GM12878 (cell line): ENCODE data around the gene CRYL1. TPM values are rescaled to one million over a fixed set of nuclear protein-coding genes. Genes with fewer than 3 reads are reported as not detected.

Experiments used
- ATAC-seq: fragments of 200-7000 bp; cut with Tn5 transposase; 3 replicates; pipeline ENCODE4 v1.9.1; 2020; ENCODE audit warnings: mild to moderate bottlenecking, moderate library complexity
- BruUV-seq: library from RNA; stranded (reverse); fragments of 400-500 nt; replicated peaks from 2 replicates; lab custom pipeline; 2021; lab: Mats Ljungman, UMichigan
- CTCF ChIA-PET: fragments of 300-600 bp; sonication (Branson Sonifier 250); formaldehyde crosslinking; extraction: SDS; loops from one replicate; lab custom pipeline; 2021; ENCODE audit warnings: inconsistent platforms; lab: Yijun Ruan, JAX
- POLR2A ChIA-PET: fragments of 350-600 bp; formaldehyde crosslinking; extraction: SDS; loops from one replicate; lab custom pipeline; 2021; ENCODE audit warnings: inconsistent platforms; lab: Charles Lee
- RAD21 ChIA-PET: fragments of 300-600 bp; sonication (Branson Sonifier 250); formaldehyde crosslinking; loops from one replicate; lab custom pipeline; 2023; ENCODE audit warnings: antibody characterized with exemption; ENCODE audit not compliant: unreplicated experiment; lab: Charles Lee
- SMC1A ChIA-PET: fragments of 300-600 bp; sonication (Branson Sonifier 250); formaldehyde crosslinking; loops from one replicate; lab custom pipeline; 2023; ENCODE audit not compliant: unreplicated experiment, uncharacterized antibody; lab: Charles Lee
- DNase-seq: peaks from one replicate; pipeline ENCODE4 v3.0.0-alpha.2; 2011; ENCODE audit warnings: low read depth, low spot score
- FAIRE-seq: peaks from 3 replicates; lab custom pipeline; 2011; peaks lifted over from hg19 to GRCh38; lab: Jason Lieb, UNC
- H2AFZ ChIP-seq: 2 replicates; pipeline ENCODE4 v1.6.0; 2011; ENCODE audit warnings: low read depth, low read length, control low read depth; ENCODE audit not compliant: control insufficient read depth
- H3K27ac ChIP-seq: 2 replicates; pipeline ENCODE4 v1.5.1; 2011; ENCODE audit warnings: control low read depth; ENCODE audit not compliant: control insufficient read depth, insufficient read depth
- H3K27me3 ChIP-seq, 2 experiments: replicated peaks in 1 of 2; 2 replicates each; pipeline versions ENCODE4 v1.6.0 to v1.6.1; 2011; ENCODE audit warnings: low read length in 1 of 2; ENCODE audit not compliant: control insufficient read depth in 2 of 2, insufficient read depth in 2 of 2
- H3K36me3 ChIP-seq, 2 experiments: 2 replicates each; pipeline ENCODE4 v1.5.1; 2011; ENCODE audit warnings: low read length in 1 of 2; ENCODE audit not compliant: control insufficient read depth in 2 of 2, insufficient read depth in 2 of 2
- H3K4me1 ChIP-seq: 2 replicates; pipeline ENCODE4 v1.6.1; 2011; ENCODE audit warnings: mild to moderate bottlenecking, low read length, moderate library complexity, mixed read lengths; ENCODE audit not compliant: control insufficient read depth, insufficient read depth
- H3K4me2 ChIP-seq: 2 replicates; pipeline ENCODE4 v1.6.0; 2011; ENCODE audit warnings: control low read depth; ENCODE audit not compliant: control insufficient read depth, insufficient read depth
- H3K4me3 ChIP-seq: fragments of 200-600 bp; sonication (generic); 2 replicates; pipeline ENCODE4 v1.5.1; 2016
- H3K79me2 ChIP-seq: 2 replicates; pipeline ENCODE4 v1.6.0; 2011; ENCODE audit warnings: low read length; ENCODE audit not compliant: control insufficient read depth, insufficient read depth
- H3K9ac ChIP-seq: 2 replicates; pipeline ENCODE4 v1.8.0; 2011; ENCODE audit warnings: low read length, control low read depth, mixed read lengths; ENCODE audit not compliant: control insufficient read depth, insufficient read depth
- H3K9me3 ChIP-seq: replicated peaks from 3 replicates; pipeline ENCODE4 v1.5.1; 2011; ENCODE audit warnings: mild to moderate bottlenecking, low read length; ENCODE audit not compliant: control insufficient read depth, insufficient read depth
- H4K20me1 ChIP-seq: 2 replicates; pipeline ENCODE4 v1.6.0; 2011; ENCODE audit not compliant: control insufficient read depth, insufficient read depth
- IKZF2 ChIP-seq, 2 experiments: fragments of 450-650 bp; IDR thresholded peaks; 2 replicates each; pipeline ENCODE4 v1.6.1; 2017; ENCODE audit warnings: mild to moderate bottlenecking in 2 of 2, moderate library complexity in 2 of 2
- WGBS: methylation state at CpG from one replicate; pipeline ENCODE4 v1.1.6; 2016; ENCODE audit warnings: low lambda C conversion rate; ENCODE audit not compliant: insufficient replicate concordance, insufficient coverage; ENCODE audit errors: missing lambda C conversion rate; 5-methylcytosine and 5-hydroxymethylcytosine counted together
- in situ Hi-C: fragments of 300-500 bp; cut with MboI; formaldehyde crosslinking; loops from 9 replicates; pipeline ENCODE4 v1.14.3; 2018; ENCODE audit warnings: mixed read lengths
- intact Hi-C: fragments of 100-400 bp; cut with micrococcal nuclease; formaldehyde crosslinking; loops from one replicate; pipeline ENCODE4 v1.14.2; 2022; ENCODE audit not compliant: unreplicated experiment
- polyA plus RNA-seq, 11 experiments: library from polyadenylated mRNA; depleted of rRNA in 4 of 11; unstranded in 6 of 11; stranded (reverse) in 5 of 11; fragments of >200 nt; fragmentation: Nextera tagmentation in 4 of 11; fragmentation: Illumina TruSeq in 1 of 11; extraction: Ambion mirVana in 4 of 11; extraction: Trizol in 1 of 11; gene quantifications; 1 replicate in 1 of 11; 2 replicates in 10 of 11; pipeline versions ENCODE4 v1.2.1 to v1.2.3, GENCODE V29; 2011 to 2016; ENCODE audit warnings: inconsistent platforms in 2 of 11, missing spikeins in 2 of 11, low read depth in 1 of 11
- total RNA-seq, 4 experiments: library from RNA; depleted of rRNA in 3 of 4; stranded (reverse); fragments of >200 nt in 3 of 4; fragmentation: Illumina TruSeq in 1 of 4; extraction: Trizol in 1 of 4; gene quantifications; 2 replicates each; pipeline versions ENCODE4 v1.2.1 to v1.2.3, GENCODE V29; 2013 to 2021
- TF ChIP-seq, protein P1 (sequence below): fragments of 450-650 bp; IDR thresholded peaks from 2 replicates; pipeline ENCODE4 v1.6.1; 2017; ENCODE audit warnings: mild to moderate bottlenecking
- TF ChIP-seq, protein P2 (sequence below): fragments of 450-650 bp; IDR thresholded peaks from 2 replicates; pipeline ENCODE4 v1.6.1; 2017; ENCODE audit warnings: antibody characterized with exemption, mild to moderate bottlenecking, moderate library complexity
- TF ChIP-seq, protein P3 (sequence below): fragments of 450-650 bp; IDR thresholded peaks from 2 replicates; pipeline ENCODE4 v1.6.1; 2016; ENCODE audit warnings: mild to moderate bottlenecking
- TF ChIP-seq, protein P4 (sequence below): fragments of 450-650 bp; formaldehyde crosslinking; IDR thresholded peaks from 2 replicates; pipeline ENCODE4 v1.4.0; 2020; ENCODE audit warnings: mild to moderate bottlenecking, moderate library complexity

Gene CRYL1
- total and polyA plus RNA-seq, 10 of the 15 experiments (the other 5 are each of a cell fraction or from before 2014, with no cell fraction given) = 5.5 to 36.7 (median 12.2) TPM

DNA sequence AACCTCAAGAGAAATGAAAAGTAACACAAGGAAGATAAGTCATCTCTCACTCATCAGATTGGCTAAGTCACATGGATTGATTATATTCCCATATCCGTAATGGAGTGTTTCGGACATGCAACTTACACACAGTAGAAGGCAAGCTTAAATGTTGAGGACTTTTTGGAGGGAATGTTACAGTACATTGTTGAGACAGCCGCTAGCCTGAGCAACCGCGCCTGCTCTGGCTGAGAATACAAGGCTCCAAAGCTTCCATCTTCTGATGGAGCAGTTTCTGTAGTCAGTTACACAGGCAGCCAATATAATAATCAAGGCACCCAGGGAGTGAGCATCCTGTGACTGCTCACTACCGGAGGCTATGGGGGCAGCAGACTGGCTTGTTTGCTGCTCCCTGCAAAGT is 1.0 kb upstream of the CRYL1 start:
- intact Hi-C loops = loop anchor here (2.0 kb wide), 2 partner anchors 40 to 246 kb away; partner anchors contain the start of genes EEF1AKMT1 and IFT88
- H3K27ac ChIP-seq = peak overlapping the region; percentile 73; the same call in 1 of the 2 replicates
- no TSS peak for BruUV-seq

More for the DNA sequence above, 1.0 kb upstream of the CRYL1 start:
- WGBS = 81% methylated on average over 6 of the region's 6 CpGs
- no peak for FAIRE-seq
- SMC1A ChIA-PET = interaction anchor here (1.0 to 2.2 kb wide), 4 partner anchors 17 to 31 kb away, joined by 3 to 6 read pairs (median 4); no protein-coding TSS in a partner anchor
- no peak for ATAC-seq
- TF ChIP-seq, protein P1, sequence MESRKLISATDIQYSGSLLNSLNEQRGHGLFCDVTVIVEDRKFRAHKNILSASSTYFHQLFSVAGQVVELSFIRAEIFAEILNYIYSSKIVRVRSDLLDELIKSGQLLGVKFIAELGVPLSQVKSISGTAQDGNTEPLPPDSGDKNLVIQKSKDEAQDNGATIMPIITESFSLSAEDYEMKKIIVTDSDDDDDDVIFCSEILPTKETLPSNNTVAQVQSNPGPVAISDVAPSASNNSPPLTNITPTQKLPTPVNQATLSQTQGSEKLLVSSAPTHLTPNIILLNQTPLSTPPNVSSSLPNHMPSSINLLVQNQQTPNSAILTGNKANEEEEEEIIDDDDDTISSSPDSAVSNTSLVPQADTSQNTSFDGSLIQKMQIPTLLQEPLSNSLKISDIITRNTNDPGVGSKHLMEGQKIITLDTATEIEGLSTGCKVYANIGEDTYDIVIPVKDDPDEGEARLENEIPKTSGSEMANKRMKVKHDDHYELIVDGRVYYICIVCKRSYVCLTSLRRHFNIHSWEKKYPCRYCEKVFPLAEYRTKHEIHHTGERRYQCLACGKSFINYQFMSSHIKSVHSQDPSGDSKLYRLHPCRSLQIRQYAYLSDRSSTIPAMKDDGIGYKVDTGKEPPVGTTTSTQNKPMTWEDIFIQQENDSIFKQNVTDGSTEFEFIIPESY = peak; percentile 33; the same call in 1 of the 2 replicates
- TF ChIP-seq IKZF2 (IDR thresholded peaks at IDR 0.05) = 0 out of 4 replicates have a peak, but pooled peaks of 1 of the 2 experiments have one; percentile 10
- TF ChIP-seq, protein P2, sequence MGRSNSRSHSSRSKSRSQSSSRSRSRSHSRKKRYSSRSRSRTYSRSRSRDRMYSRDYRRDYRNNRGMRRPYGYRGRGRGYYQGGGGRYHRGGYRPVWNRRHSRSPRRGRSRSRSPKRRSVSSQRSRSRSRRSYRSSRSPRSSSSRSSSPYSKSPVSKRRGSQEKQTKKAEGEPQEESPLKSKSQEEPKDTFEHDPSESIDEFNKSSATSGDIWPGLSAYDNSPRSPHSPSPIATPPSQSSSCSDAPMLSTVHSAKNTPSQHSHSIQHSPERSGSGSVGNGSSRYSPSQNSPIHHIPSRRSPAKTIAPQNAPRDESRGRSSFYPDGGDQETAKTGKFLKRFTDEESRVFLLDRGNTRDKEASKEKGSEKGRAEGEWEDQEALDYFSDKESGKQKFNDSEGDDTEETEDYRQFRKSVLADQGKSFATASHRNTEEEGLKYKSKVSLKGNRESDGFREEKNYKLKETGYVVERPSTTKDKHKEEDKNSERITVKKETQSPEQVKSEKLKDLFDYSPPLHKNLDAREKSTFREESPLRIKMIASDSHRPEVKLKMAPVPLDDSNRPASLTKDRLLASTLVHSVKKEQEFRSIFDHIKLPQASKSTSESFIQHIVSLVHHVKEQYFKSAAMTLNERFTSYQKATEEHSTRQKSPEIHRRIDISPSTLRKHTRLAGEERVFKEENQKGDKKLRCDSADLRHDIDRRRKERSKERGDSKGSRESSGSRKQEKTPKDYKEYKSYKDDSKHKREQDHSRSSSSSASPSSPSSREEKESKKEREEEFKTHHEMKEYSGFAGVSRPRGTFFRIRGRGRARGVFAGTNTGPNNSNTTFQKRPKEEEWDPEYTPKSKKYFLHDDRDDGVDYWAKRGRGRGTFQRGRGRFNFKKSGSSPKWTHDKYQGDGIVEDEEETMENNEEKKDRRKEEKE = no peak
- TF ChIP-seq, protein P3, sequence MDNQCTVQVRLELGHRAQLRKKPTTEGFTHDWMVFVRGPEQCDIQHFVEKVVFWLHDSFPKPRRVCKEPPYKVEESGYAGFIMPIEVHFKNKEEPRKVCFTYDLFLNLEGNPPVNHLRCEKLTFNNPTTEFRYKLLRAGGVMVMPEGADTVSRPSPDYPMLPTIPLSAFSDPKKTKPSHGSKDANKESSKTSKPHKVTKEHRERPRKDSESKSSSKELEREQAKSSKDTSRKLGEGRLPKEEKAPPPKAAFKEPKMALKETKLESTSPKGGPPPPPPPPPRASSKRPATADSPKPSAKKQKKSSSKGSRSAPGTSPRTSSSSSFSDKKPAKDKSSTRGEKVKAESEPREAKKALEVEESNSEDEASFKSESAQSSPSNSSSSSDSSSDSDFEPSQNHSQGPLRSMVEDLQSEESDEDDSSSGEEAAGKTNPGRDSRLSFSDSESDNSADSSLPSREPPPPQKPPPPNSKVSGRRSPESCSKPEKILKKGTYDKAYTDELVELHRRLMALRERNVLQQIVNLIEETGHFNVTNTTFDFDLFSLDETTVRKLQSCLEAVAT = peak; percentile 46; the same call in 1 of the 2 replicates
- TF ChIP-seq, protein P4, sequence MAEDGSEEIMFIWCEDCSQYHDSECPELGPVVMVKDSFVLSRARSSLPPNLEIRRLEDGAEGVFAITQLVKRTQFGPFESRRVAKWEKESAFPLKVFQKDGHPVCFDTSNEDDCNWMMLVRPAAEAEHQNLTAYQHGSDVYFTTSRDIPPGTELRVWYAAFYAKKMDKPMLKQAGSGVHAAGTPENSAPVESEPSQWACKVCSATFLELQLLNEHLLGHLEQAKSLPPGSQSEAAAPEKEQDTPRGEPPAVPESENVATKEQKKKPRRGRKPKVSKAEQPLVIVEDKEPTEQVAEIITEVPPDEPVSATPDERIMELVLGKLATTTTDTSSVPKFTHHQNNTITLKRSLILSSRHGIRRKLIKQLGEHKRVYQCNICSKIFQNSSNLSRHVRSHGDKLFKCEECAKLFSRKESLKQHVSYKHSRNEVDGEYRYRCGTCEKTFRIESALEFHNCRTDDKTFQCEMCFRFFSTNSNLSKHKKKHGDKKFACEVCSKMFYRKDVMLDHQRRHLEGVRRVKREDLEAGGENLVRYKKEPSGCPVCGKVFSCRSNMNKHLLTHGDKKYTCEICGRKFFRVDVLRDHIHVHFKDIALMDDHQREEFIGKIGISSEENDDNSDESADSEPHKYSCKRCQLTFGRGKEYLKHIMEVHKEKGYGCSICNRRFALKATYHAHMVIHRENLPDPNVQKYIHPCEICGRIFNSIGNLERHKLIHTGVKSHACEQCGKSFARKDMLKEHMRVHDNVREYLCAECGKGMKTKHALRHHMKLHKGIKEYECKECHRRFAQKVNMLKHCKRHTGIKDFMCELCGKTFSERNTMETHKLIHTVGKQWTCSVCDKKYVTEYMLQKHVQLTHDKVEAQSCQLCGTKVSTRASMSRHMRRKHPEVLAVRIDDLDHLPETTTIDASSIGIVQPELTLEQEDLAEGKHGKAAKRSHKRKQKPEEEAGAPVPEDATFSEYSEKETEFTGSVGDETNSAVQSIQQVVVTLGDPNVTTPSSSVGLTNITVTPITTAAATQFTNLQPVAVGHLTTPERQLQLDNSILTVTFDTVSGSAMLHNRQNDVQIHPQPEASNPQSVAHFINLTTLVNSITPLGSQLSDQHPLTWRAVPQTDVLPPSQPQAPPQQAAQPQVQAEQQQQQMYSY (CRISPR knock-in tag) = no peak
- POLR2A ChIA-PET = no interaction called here
- Histone ChIP-seq H3K79me2 (no peaks in the 10 kb centered on the region; the same call in 1 of the 2 replicates), H3K4me2 (peak overlapping the region; percentile 97), H3K36me3 (no peaks in the 10 kb centered on the region), H3K4me3 (peak overlapping the region; percentile 74), H3K9ac (peak overlapping the region; percentile 82), H2AFZ (peak overlapping the region; percentile 93), H3K27me3 (no peaks in the 10 kb centered on the region), H3K9me3 (no peaks in the 10 kb centered on the region; the same call in 2 of the 3 replicates), H3K4me1 (peaks cover 10% of the 10 kb centered on the region), H4K20me1 (no peaks in the 10 kb centered on the region)
- in situ Hi-C loops = no loop called here
- CTCF ChIA-PET = interaction anchor here (0.9 to 1.2 kb wide), 2 partner anchors 14 to 31 kb away, joined by 3 to 4 read pairs; no protein-coding TSS in a partner anchor
- no peak for DNase-seq
- RAD21 ChIA-PET = interaction anchor here (1.7 kb wide), 1 partner anchor 247 kb away, joined by 4 read pairs; no protein-coding TSS in a partner anchor
